SK-N-SH (cell line): Measurements from ENCODE around the gene UNC79. TPM values are rescaled to one million over a fixed set of nuclear protein-coding genes. Genes with fewer than 3 reads are reported as not detected.
A peak's percentile ranks its signal among the peaks of the same experiment; 100 is the strongest.

Experiments used
- CTCF ChIA-PET: fragments of 300-600, 350-600 bp; formaldehyde crosslinking; extraction: SDS; loops from one replicate; lab custom pipeline; 2021; lab: Yijun Ruan, JAX
- POLR2A ChIA-PET: fragments of 350-600 bp; sonication (Branson Sonifier 250); formaldehyde crosslinking; extraction: SDS; loops from one replicate; lab custom pipeline; 2020; ENCODE audit warnings: antibody characterized with exemption, inconsistent platforms; lab: Yijun Ruan, JAX
- DNase-seq: peaks from one replicate; pipeline ENCODE4 v3.0.0; 2012
- H2AFZ ChIP-seq: fragments of 200-600 bp; sonication (generic); 2 replicates; pipeline ENCODE4 v1.8.1; 2016; ENCODE audit warnings: antibody characterized with exemption, mild to moderate bottlenecking, low read depth
- H3F3A ChIP-seq: fragments of 200-600 bp; sonication (generic); replicated peaks from 2 replicates; pipeline ENCODE3; 2016; ENCODE audit warnings: antibody characterized with exemption, mild to moderate bottlenecking; ENCODE audit not compliant: insufficient read depth
- H3K27ac ChIP-seq, 2 experiments: fragments of 200-500 bp in 1 of 2; fragments of 200-600 bp in 1 of 2; sonication (Bioruptor generic) in 1 of 2; sonication (generic), shearing (Covaris generic) in 1 of 2; 2 replicates each; pipeline versions ENCODE4 v1.5.1 to v1.6.1; 2014 to 2016; ENCODE audit warnings: low read depth in 2 of 2, inconsistent platforms in 1 of 2, low read length in 1 of 2, mild to moderate bottlenecking in 1 of 2, mixed read lengths in 1 of 2
- H3K27me3 ChIP-seq: fragments of 200-600 bp; sonication (generic), shearing (Covaris generic); 2 replicates; pipeline ENCODE4 v1.6.1; 2016; ENCODE audit warnings: mixed run types; ENCODE audit not compliant: insufficient read depth
- H3K36me3 ChIP-seq, 2 experiments: fragments of 200-500 bp in 1 of 2; fragments of 200-600 bp in 1 of 2; sonication (Bioruptor generic) in 1 of 2; sonication (generic) in 1 of 2; replicated peaks in 1 of 2; 2 replicates each; pipeline versions ENCODE3 to v1.5.1; 2014 to 2016; ENCODE audit warnings: low read length in 1 of 2, mild to moderate bottlenecking in 1 of 2; ENCODE audit not compliant: insufficient read depth in 2 of 2, control insufficient read depth in 1 of 2
- H3K4me1 ChIP-seq, 2 experiments: fragments of 200-500 bp in 1 of 2; fragments of 200-600 bp in 1 of 2; sonication (Bioruptor generic) in 1 of 2; sonication (generic), shearing (Covaris generic) in 1 of 2; 2 replicates each; pipeline versions ENCODE4 v1.5.1 to v1.6.1; 2014 to 2016; ENCODE audit warnings: low read depth in 1 of 2, low read length in 1 of 2, mixed run types in 1 of 2; ENCODE audit not compliant: insufficient read depth in 2 of 2, control insufficient read depth in 1 of 2
- H3K4me2 ChIP-seq: fragments of 200-600 bp; sonication (generic), shearing (Covaris generic); 2 replicates; pipeline ENCODE4 v1.6.1; 2017; ENCODE audit warnings: mixed run types
- H3K4me3 ChIP-seq, 2 experiments: fragments of 200-500 bp in 1 of 2; fragments of 200-600 bp in 1 of 2; sonication (Bioruptor generic) in 1 of 2; sonication (generic), shearing (Covaris generic) in 1 of 2; 2 replicates each; pipeline versions ENCODE4 v1.5.1 to v1.8.1; 2014 to 2016; ENCODE audit warnings: low read depth in 2 of 2, inconsistent platforms in 1 of 2, low read length in 1 of 2, mild to moderate bottlenecking in 1 of 2, mixed read lengths in 1 of 2, moderate library complexity in 1 of 2
- H3K79me2 ChIP-seq: fragments of 200-600 bp; sonication (generic); 2 replicates; pipeline ENCODE4 v1.8.1; 2017; ENCODE audit warnings: mild to moderate bottlenecking; ENCODE audit not compliant: insufficient read depth
- H3K9ac ChIP-seq: fragments of 200-600 bp; sonication (generic); 2 replicates; pipeline ENCODE4 v1.6.1; 2017; ENCODE audit warnings: mixed run types
- H3K9me2 ChIP-seq: fragments of 200-600 bp; sonication (generic); 2 replicates; pipeline ENCODE4 v1.6.1; 2017; ENCODE audit warnings: mixed run types
- H3K9me3 ChIP-seq: fragments of 200-600 bp; sonication (generic); 2 replicates; pipeline ENCODE4 v1.6.1; 2017; ENCODE audit warnings: mixed run types, mild to moderate bottlenecking, moderate library complexity
- H4K20me1 ChIP-seq: fragments of 200-600 bp; sonication (generic); 2 replicates; pipeline ENCODE4 v1.6.1; 2017; ENCODE audit warnings: mild to moderate bottlenecking, mixed run types; ENCODE audit not compliant: insufficient read depth
- EP300 ChIP-seq, 2 experiments: IDR thresholded peaks; 2 replicates each; pipeline versions ENCODE4 v1.4.0 to v1.6.1; 2012; ENCODE audit warnings: borderline replicate concordance in 1 of 2, low read depth in 1 of 2, low read length in 1 of 2
- EZH2phosphoT487 ChIP-seq: fragments of 200-600 bp; sonication (generic); IDR thresholded peaks from 2 replicates; pipeline ENCODE4 v1.6.1; 2017; ENCODE audit warnings: low read depth, mixed run types, mild to moderate bottlenecking, antibody characterized with exemption, moderate library complexity, borderline replicate concordance
- FOXJ3 ChIP-seq: sonication (generic); formaldehyde crosslinking; IDR thresholded peaks from 2 replicates; pipeline ENCODE4 v1.5.1; 2020; ENCODE audit warnings: mild to moderate bottlenecking, missing genetic modification reagents
- RFX5 ChIP-seq: IDR thresholded peaks from 2 replicates; pipeline ENCODE4 v1.6.1; 2012; ENCODE audit warnings: mild to moderate bottlenecking, improper control_type of control experiment, low read length
- SIN3A ChIP-seq: IDR thresholded peaks from 2 replicates; pipeline ENCODE4 v1.6.1; 2012; ENCODE audit warnings: low read depth, mild to moderate bottlenecking, low read length, moderate library complexity, borderline replicate concordance
- TAF1 ChIP-seq: IDR thresholded peaks from 2 replicates; pipeline ENCODE4 v1.6.1; 2012; ENCODE audit warnings: low read depth, mild to moderate bottlenecking, low read length, moderate library complexity, borderline replicate concordance
- TCF12 ChIP-seq: IDR thresholded peaks from 2 replicates; pipeline ENCODE4 v1.4.0; 2012
- WGBS: methylation state at CpG from one replicate; pipeline ENCODE4 v1.1.6; 2017; ENCODE audit warnings: low lambda C conversion rate; 5-methylcytosine and 5-hydroxymethylcytosine counted together
- polyA plus RNA-seq, 3 experiments: library from polyadenylated mRNA; depleted of rRNA; stranded (reverse); fragments of >200 nt; gene quantifications; 2 replicates each; pipeline ENCODE4 v1.2.3, GENCODE V29; 2012
- TF ChIP-seq, protein P1 (sequence below): IDR thresholded peaks from 2 replicates; pipeline ENCODE4 v1.4.0; 2012; ENCODE audit warnings: low read depth
- TF ChIP-seq, protein P2 (sequence below): fragments of 150-350 bp; IDR thresholded peaks from 2 replicates; pipeline ENCODE4 v1.6.1; 2016; ENCODE audit warnings: mild to moderate bottlenecking, low read depth, low read length
- TF ChIP-seq, protein P3 (sequence below): fragments of 200-600 bp; sonication (generic); IDR thresholded peaks from 2 replicates; pipeline ENCODE4 v1.6.1; 2017; ENCODE audit warnings: antibody characterized with exemption, mild to moderate bottlenecking, moderate library complexity
- TF ChIP-seq, protein P4 (sequence below): fragments of 150-350 bp; IDR thresholded peaks from 2 replicates; pipeline ENCODE4 v1.6.1; 2017; ENCODE audit warnings: antibody characterized with exemption, low read length, low read depth, borderline replicate concordance
- TF ChIP-seq, protein P5 (sequence below): IDR thresholded peaks from 2 replicates; pipeline ENCODE4 v1.6.1; 2012; ENCODE audit warnings: mild to moderate bottlenecking, low read depth, low read length, moderate library complexity

UNC79 gene
- polyA plus RNA-seq, 1 of the 3 experiments (the other 2 are of a cell fraction) = 0.10 TPM

DNA sequence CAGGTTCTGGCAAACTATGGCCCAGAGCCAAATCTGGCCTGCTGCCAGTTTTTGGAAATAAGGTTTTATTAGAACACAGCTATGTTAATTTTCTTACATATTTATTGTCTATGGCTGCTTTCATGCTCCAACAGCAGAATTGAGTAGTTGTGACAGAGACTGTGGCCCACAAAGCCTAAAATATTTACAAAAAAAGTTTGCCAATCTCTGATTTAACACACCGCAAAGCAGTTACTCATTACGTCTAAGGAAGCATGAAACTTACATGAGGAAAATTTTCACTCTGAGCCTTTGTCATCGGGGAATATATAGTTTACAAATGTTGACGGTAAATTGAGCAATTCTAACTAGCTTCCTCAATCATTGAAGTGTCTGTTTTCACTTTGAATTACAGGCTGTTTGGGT is 96.5 kb downstream of the UNC79 start:
- Histone ChIP-seq H3K9me3 (no peaks in the 10 kb centered on the region), H3K4me2 (no peak overlapping the region), H3K9me2 (no peaks in the 10 kb centered on the region), H3K36me3 (no peaks in the 10 kb centered on the region), H2AFZ (no peak overlapping the region), H3K27me3 (no peaks in the 10 kb centered on the region), H3K9ac (no peak overlapping the region), H3K4me1 (no peaks in the 10 kb centered on the region; a peak in 1 of 4 replicates), H3K27ac (no peak overlapping the region), H4K20me1 (no peaks in the 10 kb centered on the region), H3K79me2 (no peaks in the 10 kb centered on the region), H3F3A (no peaks in the 10 kb centered on the region), H3K4me3 (no peak overlapping the region)
- no peak for DNase-seq
- POLR2A ChIA-PET = no interaction called here
- no peak for TF ChIP-seq EP300 (IDR thresholded peaks at IDR 0.05; ENCODE audit: borderline replicate concordance in 1 of 2, low read depth in 1 of 2, low read length in 1 of 2)
- TF ChIP-seq, protein P1, sequence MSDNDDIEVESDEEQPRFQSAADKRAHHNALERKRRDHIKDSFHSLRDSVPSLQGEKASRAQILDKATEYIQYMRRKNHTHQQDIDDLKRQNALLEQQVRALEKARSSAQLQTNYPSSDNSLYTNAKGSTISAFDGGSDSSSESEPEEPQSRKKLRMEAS = no peak
- TF ChIP-seq, protein P2, sequence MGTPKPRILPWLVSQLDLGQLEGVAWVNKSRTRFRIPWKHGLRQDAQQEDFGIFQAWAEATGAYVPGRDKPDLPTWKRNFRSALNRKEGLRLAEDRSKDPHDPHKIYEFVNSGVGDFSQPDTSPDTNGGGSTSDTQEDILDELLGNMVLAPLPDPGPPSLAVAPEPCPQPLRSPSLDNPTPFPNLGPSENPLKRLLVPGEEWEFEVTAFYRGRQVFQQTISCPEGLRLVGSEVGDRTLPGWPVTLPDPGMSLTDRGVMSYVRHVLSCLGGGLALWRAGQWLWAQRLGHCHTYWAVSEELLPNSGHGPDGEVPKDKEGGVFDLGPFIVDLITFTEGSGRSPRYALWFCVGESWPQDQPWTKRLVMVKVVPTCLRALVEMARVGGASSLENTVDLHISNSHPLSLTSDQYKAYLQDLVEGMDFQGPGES = no peak
- TF ChIP-seq, protein P3, sequence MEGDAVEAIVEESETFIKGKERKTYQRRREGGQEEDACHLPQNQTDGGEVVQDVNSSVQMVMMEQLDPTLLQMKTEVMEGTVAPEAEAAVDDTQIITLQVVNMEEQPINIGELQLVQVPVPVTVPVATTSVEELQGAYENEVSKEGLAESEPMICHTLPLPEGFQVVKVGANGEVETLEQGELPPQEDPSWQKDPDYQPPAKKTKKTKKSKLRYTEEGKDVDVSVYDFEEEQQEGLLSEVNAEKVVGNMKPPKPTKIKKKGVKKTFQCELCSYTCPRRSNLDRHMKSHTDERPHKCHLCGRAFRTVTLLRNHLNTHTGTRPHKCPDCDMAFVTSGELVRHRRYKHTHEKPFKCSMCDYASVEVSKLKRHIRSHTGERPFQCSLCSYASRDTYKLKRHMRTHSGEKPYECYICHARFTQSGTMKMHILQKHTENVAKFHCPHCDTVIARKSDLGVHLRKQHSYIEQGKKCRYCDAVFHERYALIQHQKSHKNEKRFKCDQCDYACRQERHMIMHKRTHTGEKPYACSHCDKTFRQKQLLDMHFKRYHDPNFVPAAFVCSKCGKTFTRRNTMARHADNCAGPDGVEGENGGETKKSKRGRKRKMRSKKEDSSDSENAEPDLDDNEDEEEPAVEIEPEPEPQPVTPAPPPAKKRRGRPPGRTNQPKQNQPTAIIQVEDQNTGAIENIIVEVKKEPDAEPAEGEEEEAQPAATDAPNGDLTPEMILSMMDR = no peak
- no peak for TF ChIP-seq RFX5
- TF ChIP-seq, protein P4, sequence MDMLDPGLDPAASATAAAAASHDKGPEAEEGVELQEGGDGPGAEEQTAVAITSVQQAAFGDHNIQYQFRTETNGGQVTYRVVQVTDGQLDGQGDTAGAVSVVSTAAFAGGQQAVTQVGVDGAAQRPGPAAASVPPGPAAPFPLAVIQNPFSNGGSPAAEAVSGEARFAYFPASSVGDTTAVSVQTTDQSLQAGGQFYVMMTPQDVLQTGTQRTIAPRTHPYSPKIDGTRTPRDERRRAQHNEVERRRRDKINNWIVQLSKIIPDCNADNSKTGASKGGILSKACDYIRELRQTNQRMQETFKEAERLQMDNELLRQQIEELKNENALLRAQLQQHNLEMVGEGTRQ = no peak
- 51% methylated on average over 4 of the region's 4 CpGs for WGBS
- CTCF ChIA-PET = interaction anchor here (0.6 to 1.5 kb wide), 2 partner anchors 10 to 199 kb away, joined by 3 to 5 read pairs; no protein-coding TSS in a partner anchor

DNA sequence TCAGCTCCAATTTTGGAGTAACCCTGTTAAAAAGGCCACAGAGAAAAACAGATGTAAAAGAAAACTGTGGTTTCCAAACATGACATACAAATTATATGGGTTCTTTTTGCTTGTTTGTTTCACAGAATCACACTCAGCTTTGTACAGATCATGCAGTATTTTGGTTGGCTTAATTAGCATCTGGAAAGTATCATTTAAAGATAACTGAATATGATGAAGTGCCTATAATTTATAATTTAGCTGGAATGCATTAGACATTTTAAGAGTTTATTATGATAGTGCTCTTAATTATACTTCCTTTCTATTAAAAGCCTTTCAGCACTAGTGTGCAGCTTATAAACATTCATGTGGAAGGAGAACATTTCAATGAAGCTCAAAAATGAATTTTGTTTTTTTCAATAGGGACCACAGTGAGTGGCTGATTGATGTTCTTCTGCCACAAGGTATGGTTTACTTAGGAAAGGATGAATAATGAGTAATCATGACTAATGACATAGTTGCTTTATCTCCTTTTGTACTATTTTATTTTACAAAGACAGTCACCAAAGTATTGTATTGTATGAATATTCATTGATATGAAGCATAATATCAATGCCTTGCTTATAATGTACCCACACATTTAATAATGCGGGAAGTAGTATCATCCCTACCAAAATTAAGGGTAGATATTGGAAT is 98.3 kb downstream of the UNC79 start:
- Histone ChIP-seq H3K79me2 (no peaks in the 10 kb centered on the region), H3K4me2 (no peak overlapping the region), H3K9me3 (no peaks in the 10 kb centered on the region), H3K4me3 (no peak overlapping the region), H3K27me3 (no peaks in the 10 kb centered on the region), H3K27ac (no peak overlapping the region), H3K9me2 (no peaks in the 10 kb centered on the region), H3F3A (no peaks in the 10 kb centered on the region), H3K36me3 (no peaks in the 10 kb centered on the region), H2AFZ (no peak overlapping the region), H3K4me1 (no peaks in the 10 kb centered on the region; a peak in 1 of 4 replicates), H4K20me1 (no peaks in the 10 kb centered on the region), H3K9ac (no peak overlapping the region)
- CTCF ChIA-PET = interaction anchor here (0.6 to 1.4 kb wide), 2 partner anchors 35 to 322 kb away, joined by 3 to 6 read pairs; partner anchors contain the start of genes GON7 and UBR7
- DNase-seq = peak; percentile 13
- POLR2A ChIA-PET = no interaction called here
- 47% methylated on average over 1 of the region's 1 CpG for WGBS
- TF ChIP-seq SIN3A (no peak), TCF12 (no peak), EZH2phosphoT487 (no peak), TAF1 (no peak), RFX5 (no peak), FOXJ3 (CRISPR knock-in tag) (no peak)
- TF ChIP-seq, protein P4 = no peak
- TF ChIP-seq, protein P3 = no peak
- TF ChIP-seq, protein P5, sequence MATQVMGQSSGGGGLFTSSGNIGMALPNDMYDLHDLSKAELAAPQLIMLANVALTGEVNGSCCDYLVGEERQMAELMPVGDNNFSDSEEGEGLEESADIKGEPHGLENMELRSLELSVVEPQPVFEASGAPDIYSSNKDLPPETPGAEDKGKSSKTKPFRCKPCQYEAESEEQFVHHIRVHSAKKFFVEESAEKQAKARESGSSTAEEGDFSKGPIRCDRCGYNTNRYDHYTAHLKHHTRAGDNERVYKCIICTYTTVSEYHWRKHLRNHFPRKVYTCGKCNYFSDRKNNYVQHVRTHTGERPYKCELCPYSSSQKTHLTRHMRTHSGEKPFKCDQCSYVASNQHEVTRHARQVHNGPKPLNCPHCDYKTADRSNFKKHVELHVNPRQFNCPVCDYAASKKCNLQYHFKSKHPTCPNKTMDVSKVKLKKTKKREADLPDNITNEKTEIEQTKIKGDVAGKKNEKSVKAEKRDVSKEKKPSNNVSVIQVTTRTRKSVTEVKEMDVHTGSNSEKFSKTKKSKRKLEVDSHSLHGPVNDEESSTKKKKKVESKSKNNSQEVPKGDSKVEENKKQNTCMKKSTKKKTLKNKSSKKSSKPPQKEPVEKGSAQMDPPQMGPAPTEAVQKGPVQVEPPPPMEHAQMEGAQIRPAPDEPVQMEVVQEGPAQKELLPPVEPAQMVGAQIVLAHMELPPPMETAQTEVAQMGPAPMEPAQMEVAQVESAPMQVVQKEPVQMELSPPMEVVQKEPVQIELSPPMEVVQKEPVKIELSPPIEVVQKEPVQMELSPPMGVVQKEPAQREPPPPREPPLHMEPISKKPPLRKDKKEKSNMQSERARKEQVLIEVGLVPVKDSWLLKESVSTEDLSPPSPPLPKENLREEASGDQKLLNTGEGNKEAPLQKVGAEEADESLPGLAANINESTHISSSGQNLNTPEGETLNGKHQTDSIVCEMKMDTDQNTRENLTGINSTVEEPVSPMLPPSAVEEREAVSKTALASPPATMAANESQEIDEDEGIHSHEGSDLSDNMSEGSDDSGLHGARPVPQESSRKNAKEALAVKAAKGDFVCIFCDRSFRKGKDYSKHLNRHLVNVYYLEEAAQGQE = no peak
